Lower leg skin (tissue), 4 donors: Measurements from ENCODE around the gene C19orf44. TPM values are rescaled to one million over a fixed set of nuclear protein-coding genes. Genes with fewer than 3 reads are reported as not detected.

Experiments used
- DNase-seq, 2 donors: peaks; one replicate each; pipeline ENCODE4 v3.0.0-alpha.2; 2019; ENCODE audit warnings: low spot score in 2 of 2
- H3K4me3 ChIP-seq: fragments of 200-600 bp; sonication (generic); 2 replicates; pipeline ENCODE4 v1.5.1; 2017; ENCODE audit warnings: mild to moderate bottlenecking, low read depth; ENCODE audit not compliant: poor library complexity, severe bottlenecking
- CTCF ChIP-seq, 3 donors: fragments of 450-650 bp; IDR thresholded peaks; one replicate each; pipeline ENCODE4 v1.5.1; 2016; ENCODE audit warnings: antibody characterized with exemption in 3 of 3, mild to moderate bottlenecking in 3 of 3, moderate library complexity in 2 of 3
- POLR2A ChIP-seq, 2 donors: fragments of 450-650 bp; IDR thresholded peaks; one replicate each; pipeline ENCODE4 v1.6.1; 2016 to 2017; ENCODE audit warnings: antibody characterized with exemption in 2 of 2, mild to moderate bottlenecking in 1 of 2, moderate library complexity in 1 of 2
- WGBS, 2 donors: methylation state at CpG; one replicate each; pipeline ENCODE4 v1.1.5; 2018; 5-methylcytosine and 5-hydroxymethylcytosine counted together
- intact Hi-C: fragments of 100-400 bp; cut with DNase I; formaldehyde crosslinking; loops from one replicate; pipeline ENCODE4 v1.15.0; 2023; ENCODE audit warnings: low total_unique reads
- total RNA-seq, 4 donors: library from RNA; depleted of rRNA; stranded (reverse); fragments of >200 nt; gene quantifications; one replicate each; pipeline ENCODE4 v1.1.0, GENCODE V29; 2016

The C19orf44 gene
- total RNA-seq, 4 donors from 2014 or later = 3.7 to 5.0 (median 4.8) TPM

DNA sequence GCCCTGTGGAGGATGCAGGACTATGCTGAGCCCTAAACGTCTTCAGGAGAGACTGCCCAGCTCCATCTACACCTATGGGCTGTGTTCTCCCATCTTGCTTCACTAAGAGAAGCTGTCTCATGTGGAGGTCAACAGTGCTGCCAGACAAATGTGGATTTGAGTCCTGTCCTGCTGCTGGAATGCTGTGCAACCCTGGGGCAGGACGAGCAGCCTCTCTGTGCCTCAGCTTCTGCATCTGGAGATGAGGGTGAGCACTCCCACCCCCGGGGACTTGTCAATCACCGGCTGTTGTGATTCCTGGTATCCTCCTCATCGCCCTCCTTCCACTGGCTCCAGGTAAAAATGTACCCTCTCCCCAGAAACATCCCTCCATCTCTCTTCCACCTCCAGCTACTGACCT, 40.7 kb upstream of the C19orf44 start:
- TF ChIP-seq CTCF (IDR thresholded peaks at IDR 0.05) (no peak), POLR2A (IDR thresholded peaks at IDR 0.05) (no peak)
- intact Hi-C loops = no loop called here
- DNase-seq = no peak
- 94 to 96% methylated on average over 5 of the region's 5 CpGs for WGBS, 2 donors
- H3K4me3 ChIP-seq = no peak overlapping the region

GRCh38 chr19:16456652-16457194, 39.5 kb upstream of the C19orf44 start:
- TF ChIP-seq POLR2A (IDR thresholded peaks at IDR 0.05) (no peak), CTCF (IDR thresholded peaks at IDR 0.05) (no peak)

DNA sequence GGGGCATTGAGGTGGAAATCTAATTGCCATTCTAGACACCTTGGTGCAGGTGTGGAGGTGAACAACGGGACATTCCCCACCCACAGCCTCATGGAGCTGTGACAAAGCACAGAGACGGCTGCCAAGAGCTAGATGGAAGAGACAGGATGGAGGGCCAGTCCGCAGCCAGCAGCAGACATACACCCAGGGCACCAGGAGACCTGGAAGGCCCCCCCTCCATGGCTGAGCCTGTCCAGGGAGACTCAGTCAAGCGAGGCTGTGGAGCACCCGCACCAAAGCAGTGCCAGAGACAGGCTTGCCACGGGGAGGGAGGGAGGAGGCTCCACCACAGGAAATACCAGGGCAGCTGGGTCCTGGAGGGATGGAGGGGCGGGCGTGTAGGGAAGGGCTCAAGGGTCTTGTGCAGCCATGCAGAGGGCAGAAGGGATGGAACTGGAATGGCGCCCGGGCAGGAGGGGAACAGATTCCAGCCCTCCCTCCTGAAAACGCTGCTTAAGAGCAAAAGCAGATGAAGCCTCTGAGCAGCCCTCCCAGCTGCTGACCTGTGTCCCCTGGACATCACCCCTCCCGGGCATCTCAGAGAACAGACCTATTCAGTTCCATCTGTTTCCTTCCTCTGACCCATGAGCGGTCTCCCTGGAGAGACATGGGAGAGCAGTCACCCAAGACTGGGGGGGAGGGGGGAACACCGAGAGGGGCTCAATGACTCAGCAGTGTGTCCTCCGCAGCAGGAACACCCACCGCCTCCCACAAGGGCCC, 38.8 kb upstream of the C19orf44 start:
- TF ChIP-seq CTCF (IDR thresholded peaks at IDR 0.05) (no peak), POLR2A (IDR thresholded peaks at IDR 0.05) (no peak)
- intact Hi-C loops = no loop called here
- 15 to 18% methylated on average over 13 to 14 of the region's 16 CpGs for WGBS, 2 donors
- DNase-seq = peak in 1 of 2 donors; percentile 90
- H3K4me3 ChIP-seq = no peak overlapping the region

More at GRCh38 chr19:16456652-16457194, 39.5 kb upstream of the C19orf44 start:
- intact Hi-C loops = no loop called here
- H3K4me3 ChIP-seq = no peak overlapping the region
- WGBS, 2 donors = 43 to 45% methylated on average over 11 of the region's 11 CpGs
- DNase-seq = no peak

DNA sequence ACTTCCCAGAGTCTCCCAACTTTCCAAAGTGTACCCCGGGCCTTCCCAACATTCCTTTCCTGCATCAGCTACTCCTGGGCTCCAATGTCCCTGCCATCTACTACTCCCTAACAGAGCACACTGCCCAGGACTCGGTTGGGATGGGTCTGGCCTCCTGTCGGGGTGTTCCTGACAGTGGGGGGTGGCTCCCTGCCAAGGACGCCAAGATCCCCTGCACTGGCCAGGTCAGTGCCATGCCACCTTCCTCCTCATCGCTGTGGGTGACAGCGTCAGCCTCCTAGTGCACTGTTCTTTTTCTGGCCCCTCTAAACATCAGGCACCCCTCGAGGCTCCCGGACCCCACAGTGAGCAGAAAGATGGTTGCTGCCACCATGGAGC, 38.3 kb upstream of the C19orf44 start:
- no peak overlapping the region for H3K4me3 ChIP-seq
- WGBS, 2 donors = 49 to 51% methylated on average over 8 of the region's 8 CpGs
- no peak for DNase-seq
- TF ChIP-seq CTCF (IDR thresholded peaks at IDR 0.05) (no peak), POLR2A (IDR thresholded peaks at IDR 0.05) (no peak)
- intact Hi-C loops = no loop called here

- no peak for TF ChIP-seq CTCF (IDR thresholded peaks at IDR 0.05)
- TF ChIP-seq POLR2A (IDR thresholded peaks at IDR 0.05) = no peak
- no peak for DNase-seq
- no peak overlapping the region for H3K4me3 ChIP-seq
- intact Hi-C loops = no loop called here
- 57 to 60% methylated on average over 25 of the region's 25 CpGs for WGBS, 2 donors
Measured at GRCh38 chr19:16458391-16459341, 37.5 kb upstream of the C19orf44 start.
